ENCODE measurements around the gene CCDC54. TPM values are rescaled to one million over a fixed set of nuclear protein-coding genes. Genes with fewer than 3 reads are reported as not detected.

Gene CCDC54
- total and polyA plus RNA-seq, 7 donors, result not detected

- 72 to 81% methylated on average over 4 of the region's 4 CpGs for WGBS, 2 donors
- Histone ChIP-seq H3K4me3 (no peak overlapping the region), H3K27me3 (no peaks in the 10 kb centered on the region), H3K36me3 (no peaks in the 10 kb centered on the region), H3K27ac (no peak overlapping the region), H3K9me3 (no peaks in the 10 kb centered on the region), H3K4me1 (no peaks in the 10 kb centered on the region)
- no peak for DNase-seq
- TF ChIP-seq CTCF (IDR thresholded peaks at IDR 0.05) (no peak), POLR2A (IDR thresholded peaks at IDR 0.05) (no peak)
- intact Hi-C loops (cut with DNase I), result no loop called here
Observed at GRCh38 chr3:107345822-107346405, 31.3 kb upstream of the CCDC54 start.

GRCh38 chr3:107346564-107346963, 30.7 kb upstream of the CCDC54 start:
- H3K27ac ChIP-seq, result no peak overlapping the region
- H3K4me1 ChIP-seq, result no peaks in the 10 kb centered on the region
- H3K27me3 ChIP-seq, result no peaks in the 10 kb centered on the region
- TF ChIP-seq CTCF (IDR thresholded peaks at IDR 0.05) (no peak), EP300 (IDR thresholded peaks at IDR 0.05) (no peak), POLR2A (IDR thresholded peaks at IDR 0.05) (no peak), POLR2AphosphoS5 (IDR thresholded peaks at IDR 0.05) (no peak)
- intact Hi-C loops (cut with DNase I), result no loop called here
- no peak overlapping the region for H3K4me3 ChIP-seq
- no peaks in the 10 kb centered on the region for H3K36me3 ChIP-seq
- WGBS, 2 donors, result 56 to 69% methylated on average over 2 of the region's 2 CpGs
- DNase-seq, result no peak
- no peaks in the 10 kb centered on the region for H3K9me3 ChIP-seq

GRCh38 chr3:107347751-107348150, 29.5 kb upstream of the CCDC54 start:
- Histone ChIP-seq H3K27ac (no peak overlapping the region), H3K36me3 (no peaks in the 10 kb centered on the region), H3K27me3 (no peaks in the 10 kb centered on the region), H3K4me3 (no peak overlapping the region), H3K9me3 (no peaks in the 10 kb centered on the region), H3K4me1 (no peaks in the 10 kb centered on the region)
- WGBS, 2 donors, result 14 to 25% methylated on average over 2 of the region's 2 CpGs
- TF ChIP-seq POLR2A (IDR thresholded peaks at IDR 0.05) (no peak), EP300 (IDR thresholded peaks at IDR 0.05) (no peak), CTCF (IDR thresholded peaks at IDR 0.05) (no peak), POLR2AphosphoS5 (IDR thresholded peaks at IDR 0.05) (no peak)
- intact Hi-C loops (cut with DNase I), result no loop called here
- no peak for DNase-seq

GRCh38 chr3:107356706-107357105, 20.5 kb upstream of the CCDC54 start:
- 84 to 95% methylated on average over 2 of the region's 2 CpGs for WGBS, 2 donors

More at GRCh38 chr3:107356706-107357105, 20.5 kb upstream of the CCDC54 start:
- Histone ChIP-seq H3K36me3 (no peaks in the 10 kb centered on the region), H3K4me1 (no peaks in the 10 kb centered on the region), H3K4me3 (no peak overlapping the region), H3K27ac (no peak overlapping the region), H3K27me3 (no peaks in the 10 kb centered on the region), H3K9me3 (no peaks in the 10 kb centered on the region)
- TF ChIP-seq POLR2AphosphoS5 (IDR thresholded peaks at IDR 0.05) (no peak), CTCF (IDR thresholded peaks at IDR 0.05) (no peak), POLR2A (IDR thresholded peaks at IDR 0.05) (no peak), EP300 (IDR thresholded peaks at IDR 0.05) (no peak)
- DNase-seq, result no peak
- intact Hi-C loops (cut with DNase I), result no loop called here

Measured in sigmoid colon (tissue), 7 donors.